A549 (cell line): ENCODE results near the gene HTR6. TPM values are rescaled to one million over a fixed set of nuclear protein-coding genes. Genes with fewer than 3 reads are reported as not detected.

Experiments
- ATAC-seq, 2 experiments: fragments of 200-7000 bp in 1 of 2; fragments of >200 bp in 1 of 2; cut with Nextera tagmentation in 1 of 2; cut with Tn5 transposase in 1 of 2; 3 replicates each; pipeline versions ENCODE4 v1.8.0 to v1.9.1; 2018 to 2020; ENCODE audit warnings: mild to moderate bottlenecking in 1 of 2, moderate library complexity in 1 of 2
- CTCF ChIA-PET: fragments of 300-600 bp; sonication (Branson Sonifier 250); formaldehyde crosslinking; extraction: SDS; loops from one replicate; lab custom pipeline; 2021; ENCODE audit warnings: antibody characterized with exemption, inconsistent platforms; lab: Yijun Ruan, JAX
- POLR2A ChIA-PET: fragments of 350-600 bp; formaldehyde crosslinking; extraction: SDS; loops from one replicate; lab custom pipeline; 2021; ENCODE audit warnings: antibody characterized with exemption, inconsistent platforms; lab: Yijun Ruan, JAX
- DNase-seq, 2 experiments: peaks; one replicate each; pipeline versions ENCODE4 v3.0.0 to v3.0.0-alpha.2; 2011 to 2016; ENCODE audit warnings: low read depth in 1 of 2, low spot score in 1 of 2
- FAIRE-seq: peaks from 2 replicates; lab custom pipeline; 2011; peaks lifted over from hg19 to GRCh38; lab: Jason Lieb, UNC
- H3K27ac ChIP-seq, 2 experiments: fragments of >200 bp; sonication (Bioruptor Twin); formaldehyde crosslinking; 3 replicates each; pipeline ENCODE4 v1.5.1; 2016 to 2017
- H3K4me1 ChIP-seq: fragments of >200 bp; sonication (Bioruptor Twin); formaldehyde crosslinking; 3 replicates; pipeline ENCODE4 v1.6.1; 2016
- H3K4me2 ChIP-seq: fragments of >200 bp; sonication (Bioruptor Twin); formaldehyde crosslinking; 3 replicates; pipeline ENCODE4 v1.6.1; 2016
- H3K4me3 ChIP-seq: fragments of >200 bp; sonication (Bioruptor Twin); formaldehyde crosslinking; 3 replicates; pipeline ENCODE4 v1.5.1; 2016
- H3K9me3 ChIP-seq: fragments of >200 bp; sonication (Bioruptor Twin); formaldehyde crosslinking; 3 replicates; pipeline ENCODE4 v1.6.1; 2016
- EHMT2 ChIP-seq: fragments of 200-600 bp; sonication (generic); IDR thresholded peaks from 2 replicates; pipeline ENCODE4 v1.6.1; 2016; ENCODE audit warnings: antibody characterized with exemption, low read depth, mild to moderate bottlenecking, moderate library complexity
- FOXS1 ChIP-seq: fragments of 250-450 bp; sonication (Bioruptor Pico); IDR thresholded peaks from 2 replicates; pipeline ENCODE4 v1.5.0; 2020; ENCODE audit warnings: mild to moderate bottlenecking, moderate library complexity
- HEYL ChIP-seq: fragments of 250-450 bp; sonication (Bioruptor Pico); IDR thresholded peaks from 2 replicates; pipeline ENCODE4 v1.8.0; 2021; ENCODE audit warnings: mild to moderate bottlenecking, moderate library complexity
- HOXB13 ChIP-seq: fragments of 250-450 bp; sonication (Bioruptor Pico); IDR thresholded peaks from 2 replicates; pipeline ENCODE4 v1.5.0; 2020; ENCODE audit warnings: low read depth, mild to moderate bottlenecking, moderate library complexity
- WGBS: methylation state at CpG from one replicate; pipeline ENCODE4 v1.1.6; 2017; ENCODE audit errors: missing lambda C conversion rate; 5-methylcytosine and 5-hydroxymethylcytosine counted together
- polyA plus RNA-seq, 4 experiments: library from polyadenylated mRNA; depleted of rRNA in 3 of 4; stranded (reverse); fragments of >200 nt; fragmentation: RNase III in 1 of 4; extraction: RNeasy Plus Mini Kit Qiagen cat#74134 plus additional on column Dnase treatment in 1 of 4; gene quantifications; 2 replicates in 3 of 4; 3 replicates in 1 of 4; pipeline ENCODE4 v1.2.3, GENCODE V29; 2011 to 2017
- TF ChIP-seq, protein P1 (sequence below): fragments of 200-600 bp; sonication (generic); IDR thresholded peaks from 2 replicates; pipeline ENCODE4 v1.6.1; 2016; ENCODE audit warnings: antibody characterized with exemption, mild to moderate bottlenecking, moderate library complexity
- TF ChIP-seq, protein P2 (sequence below): fragments of >200 bp; sonication (Bioruptor Twin); formaldehyde crosslinking; IDR thresholded peaks from 3 replicates; pipeline ENCODE4 v1.5.1; 2016
- TF ChIP-seq, protein P3 (sequence below): fragments of 150-350 bp; IDR thresholded peaks from 2 replicates; pipeline ENCODE4 v1.6.1; 2014; ENCODE audit warnings: low read depth, mild to moderate bottlenecking, low read length
- TF ChIP-seq, protein P4 (sequence below): IDR thresholded peaks from 2 replicates; pipeline ENCODE4 v1.6.1; 2012
- TF ChIP-seq, protein P5 (sequence below): fragments of 250-450 bp; sonication (Bioruptor Pico); IDR thresholded peaks from 2 replicates; pipeline ENCODE4 v1.5.0; 2020; ENCODE audit warnings: low read depth, mild to moderate bottlenecking, moderate library complexity
- TF ChIP-seq, protein P6 (sequence below): fragments of 250-450 bp; sonication (Bioruptor Pico); IDR thresholded peaks from 2 replicates; pipeline ENCODE4 v1.5.0; 2021; ENCODE audit warnings: mild to moderate bottlenecking, moderate library complexity, borderline replicate concordance

The HTR6 gene
- polyA plus RNA-seq, 2 of the 4 experiments (the other 2 are of a cell fraction): 0.21 TPM; not detected in 1

DNA sequence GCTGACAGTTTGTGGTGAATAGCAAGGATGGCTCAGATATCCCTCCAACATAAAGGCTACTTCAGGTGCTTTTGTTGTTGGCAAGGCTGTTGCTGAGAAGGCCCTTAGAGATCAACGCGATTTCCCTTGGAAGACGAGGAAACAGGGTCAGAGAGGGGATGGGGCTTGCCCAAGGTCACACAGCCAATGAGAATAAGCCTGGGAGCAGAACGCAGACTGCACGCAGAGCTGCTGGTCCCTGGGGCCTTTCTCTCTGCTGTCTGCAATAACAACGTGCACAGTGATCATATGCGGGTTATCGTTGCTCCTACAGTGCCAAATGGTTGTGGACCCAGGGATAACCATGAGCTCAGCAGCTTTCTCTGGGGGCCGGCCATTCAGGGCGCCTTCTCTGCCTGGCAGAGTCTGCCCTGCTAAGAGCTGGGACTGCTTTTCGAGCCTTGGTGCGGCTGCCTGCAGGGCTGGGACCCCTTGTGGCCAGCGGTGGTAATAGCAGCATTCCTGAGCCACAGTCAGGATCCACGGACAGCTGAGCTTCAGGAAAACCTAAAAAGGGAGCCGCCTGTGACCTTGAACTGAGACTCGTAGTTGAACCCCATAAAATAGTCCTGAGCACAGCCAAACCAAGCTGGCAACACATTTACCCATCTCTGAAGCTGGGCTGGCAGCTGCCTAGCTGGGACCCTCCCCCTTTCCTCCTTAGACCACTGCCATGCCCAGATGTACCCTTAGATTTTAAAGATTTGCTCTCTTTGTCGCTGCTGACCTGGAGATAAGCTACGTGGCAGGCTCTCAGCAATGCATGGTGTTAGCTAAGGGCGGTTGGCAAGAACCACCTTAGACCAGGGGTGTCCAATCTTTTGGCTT lies 39.8 kb downstream of the HTR6 start (continued):
- TF ChIP-seq, protein P1, sequence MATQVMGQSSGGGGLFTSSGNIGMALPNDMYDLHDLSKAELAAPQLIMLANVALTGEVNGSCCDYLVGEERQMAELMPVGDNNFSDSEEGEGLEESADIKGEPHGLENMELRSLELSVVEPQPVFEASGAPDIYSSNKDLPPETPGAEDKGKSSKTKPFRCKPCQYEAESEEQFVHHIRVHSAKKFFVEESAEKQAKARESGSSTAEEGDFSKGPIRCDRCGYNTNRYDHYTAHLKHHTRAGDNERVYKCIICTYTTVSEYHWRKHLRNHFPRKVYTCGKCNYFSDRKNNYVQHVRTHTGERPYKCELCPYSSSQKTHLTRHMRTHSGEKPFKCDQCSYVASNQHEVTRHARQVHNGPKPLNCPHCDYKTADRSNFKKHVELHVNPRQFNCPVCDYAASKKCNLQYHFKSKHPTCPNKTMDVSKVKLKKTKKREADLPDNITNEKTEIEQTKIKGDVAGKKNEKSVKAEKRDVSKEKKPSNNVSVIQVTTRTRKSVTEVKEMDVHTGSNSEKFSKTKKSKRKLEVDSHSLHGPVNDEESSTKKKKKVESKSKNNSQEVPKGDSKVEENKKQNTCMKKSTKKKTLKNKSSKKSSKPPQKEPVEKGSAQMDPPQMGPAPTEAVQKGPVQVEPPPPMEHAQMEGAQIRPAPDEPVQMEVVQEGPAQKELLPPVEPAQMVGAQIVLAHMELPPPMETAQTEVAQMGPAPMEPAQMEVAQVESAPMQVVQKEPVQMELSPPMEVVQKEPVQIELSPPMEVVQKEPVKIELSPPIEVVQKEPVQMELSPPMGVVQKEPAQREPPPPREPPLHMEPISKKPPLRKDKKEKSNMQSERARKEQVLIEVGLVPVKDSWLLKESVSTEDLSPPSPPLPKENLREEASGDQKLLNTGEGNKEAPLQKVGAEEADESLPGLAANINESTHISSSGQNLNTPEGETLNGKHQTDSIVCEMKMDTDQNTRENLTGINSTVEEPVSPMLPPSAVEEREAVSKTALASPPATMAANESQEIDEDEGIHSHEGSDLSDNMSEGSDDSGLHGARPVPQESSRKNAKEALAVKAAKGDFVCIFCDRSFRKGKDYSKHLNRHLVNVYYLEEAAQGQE: no peak
- TF ChIP-seq, protein P2, sequence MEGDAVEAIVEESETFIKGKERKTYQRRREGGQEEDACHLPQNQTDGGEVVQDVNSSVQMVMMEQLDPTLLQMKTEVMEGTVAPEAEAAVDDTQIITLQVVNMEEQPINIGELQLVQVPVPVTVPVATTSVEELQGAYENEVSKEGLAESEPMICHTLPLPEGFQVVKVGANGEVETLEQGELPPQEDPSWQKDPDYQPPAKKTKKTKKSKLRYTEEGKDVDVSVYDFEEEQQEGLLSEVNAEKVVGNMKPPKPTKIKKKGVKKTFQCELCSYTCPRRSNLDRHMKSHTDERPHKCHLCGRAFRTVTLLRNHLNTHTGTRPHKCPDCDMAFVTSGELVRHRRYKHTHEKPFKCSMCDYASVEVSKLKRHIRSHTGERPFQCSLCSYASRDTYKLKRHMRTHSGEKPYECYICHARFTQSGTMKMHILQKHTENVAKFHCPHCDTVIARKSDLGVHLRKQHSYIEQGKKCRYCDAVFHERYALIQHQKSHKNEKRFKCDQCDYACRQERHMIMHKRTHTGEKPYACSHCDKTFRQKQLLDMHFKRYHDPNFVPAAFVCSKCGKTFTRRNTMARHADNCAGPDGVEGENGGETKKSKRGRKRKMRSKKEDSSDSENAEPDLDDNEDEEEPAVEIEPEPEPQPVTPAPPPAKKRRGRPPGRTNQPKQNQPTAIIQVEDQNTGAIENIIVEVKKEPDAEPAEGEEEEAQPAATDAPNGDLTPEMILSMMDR: peak; percentile 58
- TF ChIP-seq, protein P3, sequence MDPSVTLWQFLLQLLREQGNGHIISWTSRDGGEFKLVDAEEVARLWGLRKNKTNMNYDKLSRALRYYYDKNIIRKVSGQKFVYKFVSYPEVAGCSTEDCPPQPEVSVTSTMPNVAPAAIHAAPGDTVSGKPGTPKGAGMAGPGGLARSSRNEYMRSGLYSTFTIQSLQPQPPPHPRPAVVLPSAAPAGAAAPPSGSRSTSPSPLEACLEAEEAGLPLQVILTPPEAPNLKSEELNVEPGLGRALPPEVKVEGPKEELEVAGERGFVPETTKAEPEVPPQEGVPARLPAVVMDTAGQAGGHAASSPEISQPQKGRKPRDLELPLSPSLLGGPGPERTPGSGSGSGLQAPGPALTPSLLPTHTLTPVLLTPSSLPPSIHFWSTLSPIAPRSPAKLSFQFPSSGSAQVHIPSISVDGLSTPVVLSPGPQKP: no peak

DNA sequence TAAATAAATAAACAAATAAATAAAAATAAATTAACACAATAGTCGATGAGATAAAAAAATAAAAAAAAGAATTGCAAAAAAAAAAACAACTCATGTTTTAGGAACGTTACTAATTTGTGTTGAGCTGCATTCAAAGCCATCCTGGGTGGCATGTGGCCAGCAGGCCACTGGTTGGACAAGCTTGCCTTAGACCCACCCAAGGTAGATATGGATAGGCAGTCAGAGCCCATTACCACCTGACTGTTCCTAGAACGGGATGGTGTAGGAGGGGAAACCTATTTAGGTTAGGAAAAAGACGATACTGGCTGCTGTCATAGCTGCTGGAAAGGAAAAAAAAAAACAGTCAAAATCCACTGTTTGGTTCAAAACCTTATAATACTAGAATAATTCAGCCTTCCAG lies 40.8 kb downstream of the HTR6 start:
- DNase-seq (no peak), FAIRE-seq (no peak), ATAC-seq (no peak)
- Histone ChIP-seq H3K4me2 (no peak overlapping the region), H3K4me3 (no peak overlapping the region), H3K4me1 (no peaks in the 10 kb centered on the region), H3K9me3 (no peaks in the 10 kb centered on the region), H3K27ac (no peak overlapping the region)
- TF ChIP-seq, protein P1: no peak
- TF ChIP-seq EHMT2: no peak
- TF ChIP-seq FOXS1 (CRISPR knock-in tag): no peak
- TF ChIP-seq, protein P4, sequence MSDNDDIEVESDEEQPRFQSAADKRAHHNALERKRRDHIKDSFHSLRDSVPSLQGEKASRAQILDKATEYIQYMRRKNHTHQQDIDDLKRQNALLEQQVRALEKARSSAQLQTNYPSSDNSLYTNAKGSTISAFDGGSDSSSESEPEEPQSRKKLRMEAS: no peak
- TF ChIP-seq, protein P5, sequence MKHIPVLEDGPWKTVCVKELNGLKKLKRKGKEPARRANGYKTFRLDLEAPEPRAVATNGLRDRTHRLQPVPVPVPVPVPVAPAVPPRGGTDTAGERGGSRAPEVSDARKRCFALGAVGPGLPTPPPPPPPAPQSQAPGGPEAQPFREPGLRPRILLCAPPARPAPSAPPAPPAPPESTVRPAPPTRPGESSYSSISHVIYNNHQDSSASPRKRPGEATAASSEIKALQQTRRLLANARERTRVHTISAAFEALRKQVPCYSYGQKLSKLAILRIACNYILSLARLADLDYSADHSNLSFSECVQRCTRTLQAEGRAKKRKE (CRISPR knock-in tag): no peak
- TF ChIP-seq, protein P3: no peak
- TF ChIP-seq HEYL: no peak
- TF ChIP-seq HOXB13 (CRISPR knock-in tag): no peak
- TF ChIP-seq, protein P6, sequence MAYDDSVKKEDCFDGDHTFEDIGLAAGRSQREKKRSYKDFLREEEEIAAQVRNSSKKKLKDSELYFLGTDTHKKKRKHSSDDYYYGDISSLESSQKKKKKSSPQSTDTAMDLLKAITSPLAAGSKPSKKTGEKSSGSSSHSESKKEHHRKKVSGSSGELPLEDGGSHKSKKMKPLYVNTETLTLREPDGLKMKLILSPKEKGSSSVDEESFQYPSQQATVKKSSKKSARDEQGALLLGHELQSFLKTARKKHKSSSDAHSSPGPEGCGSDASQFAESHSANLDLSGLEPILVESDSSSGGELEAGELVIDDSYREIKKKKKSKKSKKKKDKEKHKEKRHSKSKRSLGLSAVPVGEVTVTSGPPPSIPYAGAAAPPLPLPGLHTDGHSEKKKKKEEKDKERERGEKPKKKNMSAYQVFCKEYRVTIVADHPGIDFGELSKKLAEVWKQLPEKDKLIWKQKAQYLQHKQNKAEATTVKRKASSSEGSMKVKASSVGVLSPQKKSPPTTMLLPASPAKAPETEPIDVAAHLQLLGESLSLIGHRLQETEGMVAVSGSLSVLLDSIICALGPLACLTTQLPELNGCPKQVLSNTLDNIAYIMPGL (CRISPR knock-in tag): no peak
- CTCF ChIA-PET: interaction anchor here (1.1 to 4.0 kb wide), 12 partner anchors 10 to 149 kb away, joined by 3 to 41 read pairs (median 8); partner anchors contain the start of gene HTR6
- WGBS: 64% methylated on average over 4 of the region's 4 CpGs
- POLR2A ChIA-PET: no interaction called here
